Parathyroid adenoma (tissue), 2 donors: ENCODE measurements around the gene BST1.

Source experiments
- H2AFZ ChIP-seq: fragments of 300-600 bp; sonication (generic); one replicate; pipeline ENCODE4 v1.7.0; 2017; ENCODE audit warnings: antibody characterized with exemption, mild to moderate bottlenecking
- H3K27ac ChIP-seq: fragments of 300-600 bp; sonication (generic); one replicate; pipeline ENCODE4 v1.7.0; 2017
- H3K27me3 ChIP-seq: fragments of 300-600 bp; sonication (generic); one replicate; pipeline ENCODE4 v1.7.0; 2017; ENCODE audit warnings: low read length; ENCODE audit not compliant: control insufficient read depth, insufficient read depth
- H3K36me3 ChIP-seq: fragments of 300-600 bp; sonication (generic); one replicate; pipeline ENCODE4 v1.7.0; 2017; ENCODE audit warnings: low read length; ENCODE audit not compliant: control insufficient read depth, insufficient read depth
- H3K4me1 ChIP-seq: fragments of 300-600 bp; sonication (generic); one replicate; pipeline ENCODE4 v1.7.0; 2017; ENCODE audit warnings: control low read depth
- H3K4me2 ChIP-seq: fragments of 300-600 bp; sonication (generic); one replicate; pipeline ENCODE4 v1.7.0; 2017; ENCODE audit warnings: low read length
- H3K4me3 ChIP-seq: fragments of 300-600 bp; sonication (generic); one replicate; pipeline ENCODE4 v1.7.0; 2017; ENCODE audit warnings: low read depth, low read length
- H3K79me2 ChIP-seq: fragments of 300-600 bp; sonication (generic); one replicate; pipeline ENCODE4 v1.7.0; 2017; ENCODE audit warnings: control low read depth
- H3K9ac ChIP-seq: fragments of 300-600 bp; sonication (generic); one replicate; pipeline ENCODE4 v1.7.0; 2017; ENCODE audit warnings: mild to moderate bottlenecking
- H3K9me3 ChIP-seq: fragments of 300-600 bp; sonication (generic); one replicate; pipeline ENCODE4 v1.7.0; 2017; ENCODE audit warnings: low read length; ENCODE audit not compliant: control insufficient read depth
- CTCF ChIP-seq: fragments of 300-600 bp; sonication (generic); IDR thresholded peaks from one replicate; pipeline ENCODE4 v1.7.0; 2017; ENCODE audit warnings: antibody characterized with exemption, mild to moderate bottlenecking
- donor health status: primary hyperparathyroidism.

Gene BST1

GRCh38 chr4:15681067-15681371 is 21.8 kb upstream of the BST1 start:
- Histone ChIP-seq H3K4me2 (peak overlapping the region; percentile 84), H3K9ac (no peak overlapping the region), H3K36me3 (no peaks in the 10 kb centered on the region), H3K79me2 (no peaks in the 10 kb centered on the region), H3K4me3 (peak overlapping the region; percentile 76), H3K4me1 (no peaks in the 10 kb centered on the region), H2AFZ (peak overlapping the region; percentile 56), H3K27me3 (no peaks in the 10 kb centered on the region), H3K27ac (no peak overlapping the region), H3K9me3 (no peaks in the 10 kb centered on the region)
- TF ChIP-seq CTCF: no peak

- Histone ChIP-seq H3K79me2 (no peaks in the 10 kb centered on the region), H3K4me2 (peak within 1 kb of the TSS; percentile 84), H2AFZ (peak within 1 kb of the TSS; percentile 90), H3K9me3 (no peaks in the 10 kb centered on the region), H3K36me3 (no peaks in the 10 kb centered on the region), H3K27ac (peak within 1 kb of the TSS; percentile 84), H3K4me3 (peak within 1 kb of the TSS; percentile 76), H3K27me3 (no peaks in the 10 kb centered on the region), H3K9ac (peak within 1 kb of the TSS; percentile 50), H3K4me1 (no peaks in the 10 kb centered on the region)
- TF ChIP-seq CTCF: peak; percentile 13
These were observed 21.3 kb upstream of the BST1 start, which contains the start of gene FAM200B for GRCh38 chr4:15681372-15682241. Gene FAM200B (plus strand): TSS chr4:15681827. CDS start chr4:15686978, 5,151 bp downstream.

GRCh38 chr4:15682242-15683142 is 20.4 kb upstream of the BST1 start:
- Histone ChIP-seq H3K4me1 (no peaks in the 10 kb centered on the region), H2AFZ (peak overlapping the region; percentile 90), H3K79me2 (no peaks in the 10 kb centered on the region), H3K27ac (peak overlapping the region; percentile 84), H3K36me3 (no peaks in the 10 kb centered on the region), H3K4me2 (peak overlapping the region; percentile 84), H3K9ac (peak overlapping the region; percentile 50), H3K9me3 (no peaks in the 10 kb centered on the region), H3K4me3 (peak overlapping the region; percentile 76), H3K27me3 (no peaks in the 10 kb centered on the region)
- TF ChIP-seq CTCF: no peak

GRCh38 chr4:15683143-15683495 is 19.7 kb upstream of the BST1 start:
- no peak overlapping the region for H3K9ac ChIP-seq
- no peaks in the 10 kb centered on the region for H3K4me1 ChIP-seq
- no peak overlapping the region for H3K27ac ChIP-seq
- no peaks in the 10 kb centered on the region for H3K9me3 ChIP-seq
- H3K79me2 ChIP-seq: no peaks in the 10 kb centered on the region
- no peak overlapping the region for H3K4me3 ChIP-seq
- no peak overlapping the region for H2AFZ ChIP-seq
- H3K27me3 ChIP-seq: no peaks in the 10 kb centered on the region
- H3K36me3 ChIP-seq: no peaks in the 10 kb centered on the region
- peak overlapping the region; percentile 84 for H3K4me2 ChIP-seq
- no peak for TF ChIP-seq CTCF
